ENCODE results near the gene PEX19. TPM values are rescaled to one million over a fixed set of nuclear protein-coding genes. Genes with fewer than 3 reads are reported as not detected.

The PEX19 gene
- total RNA-seq, 1 donor from 2014 or later, result 21.6 TPM

- no peak for DNase-seq (ENCODE audit: low read depth)
- TF ChIP-seq CTCF (conservative IDR thresholded peaks at IDR 0.05; ENCODE audit: low read depth, low read length), result no peak
- peak overlapping the region; percentile 91 for H3K4me3 ChIP-seq (ENCODE audit: low read depth, low read length)
Observed at GRCh38 chr1:160261556-160261892, 23.4 kb downstream of the PEX19 start.

DNA sequence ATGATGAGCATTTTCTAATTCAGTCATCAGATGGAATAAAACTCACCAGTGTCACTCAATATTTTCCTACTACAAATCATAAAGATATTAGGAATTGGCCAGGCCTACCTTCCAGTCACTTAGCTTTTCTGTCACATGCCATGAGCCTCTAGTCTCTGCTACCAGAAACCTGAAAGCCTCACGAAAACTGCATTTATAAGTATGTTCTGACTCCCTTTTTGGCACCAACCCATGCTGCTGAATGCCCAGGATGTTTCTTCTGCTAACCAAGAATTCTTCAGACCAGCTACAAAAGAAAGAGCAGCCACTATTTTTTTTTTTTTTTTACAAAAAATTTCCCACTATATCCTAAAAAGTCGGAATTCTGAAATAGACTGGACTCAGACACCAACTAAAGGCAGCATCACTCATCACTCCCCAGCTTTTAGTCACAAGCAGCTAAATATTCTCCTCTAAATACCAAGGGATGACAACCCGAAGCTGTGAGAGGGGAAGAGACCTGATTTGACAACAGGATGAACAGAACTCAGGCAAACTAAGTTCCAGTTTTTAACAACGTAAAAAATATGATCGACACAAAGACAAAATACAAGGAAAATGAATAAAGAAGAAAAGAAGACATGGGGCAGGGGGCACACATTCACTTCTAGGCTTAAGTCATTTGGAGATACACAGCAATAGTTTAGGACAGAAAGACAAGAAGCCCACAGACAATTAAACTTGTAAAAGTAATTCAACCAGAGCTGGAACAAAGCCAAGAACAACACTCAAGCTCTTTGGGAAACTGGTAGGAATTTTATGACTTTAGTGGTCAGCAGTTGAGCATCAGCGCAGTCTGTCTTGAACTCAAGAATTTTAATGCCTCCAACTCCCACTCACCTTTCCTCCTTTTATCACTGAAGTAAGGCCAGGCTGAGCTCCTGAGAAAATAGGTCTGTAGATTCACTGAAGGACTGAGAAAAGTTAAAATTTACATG lies 24.2 kb downstream of the PEX19 start:
- TF ChIP-seq CTCF (conservative IDR thresholded peaks at IDR 0.05; ENCODE audit: low read depth, low read length), result no peak
- DNase-seq (ENCODE audit: low read depth), result peak; percentile 73
- H3K4me3 ChIP-seq (ENCODE audit: low read depth, low read length), result peak overlapping the region; percentile 91

- no peak for DNase-seq (ENCODE audit: low read depth)
- no peak overlapping the region for H3K4me3 ChIP-seq (ENCODE audit: low read depth, low read length)
- TF ChIP-seq CTCF (conservative IDR thresholded peaks at IDR 0.05; ENCODE audit: low read depth, low read length), result no peak
Observed at GRCh38 chr1:160258177-160258798, 26.6 kb downstream of the PEX19 start.

DNA sequence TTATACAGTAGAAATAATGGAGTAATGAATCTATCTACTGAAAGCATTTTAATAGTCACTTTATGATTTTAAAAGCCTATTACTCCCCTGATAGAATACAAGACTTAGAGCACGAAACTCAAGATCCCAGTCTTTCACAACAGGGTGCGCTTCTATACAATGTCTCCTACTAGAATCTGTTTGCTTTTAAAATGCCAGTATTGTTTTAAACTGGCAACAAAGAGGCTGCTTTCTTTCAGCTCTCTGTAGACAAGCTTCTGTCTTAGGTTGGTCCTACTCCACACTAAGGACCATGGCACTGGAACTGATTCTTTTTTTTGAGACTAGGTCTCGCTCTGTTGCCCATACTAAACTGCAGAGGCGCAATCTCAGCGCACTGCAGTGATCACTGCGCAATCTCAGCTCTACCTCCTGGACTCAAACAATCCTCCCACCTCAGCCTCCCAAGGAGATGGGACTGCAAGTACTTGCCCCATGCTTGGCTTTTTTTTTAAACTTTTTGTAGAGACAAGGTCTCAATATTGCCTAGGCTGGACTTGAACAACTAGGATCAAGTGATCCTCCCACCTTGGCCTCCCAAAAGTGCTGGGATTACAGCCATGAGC lies 27.4 kb downstream of the PEX19 start:
- H3K4me3 ChIP-seq (ENCODE audit: low read depth, low read length), result no peak overlapping the region
- TF ChIP-seq CTCF (conservative IDR thresholded peaks at IDR 0.05; ENCODE audit: low read depth, low read length), result no peak
- no peak for DNase-seq (ENCODE audit: low read depth)

GRCh38 chr1:160256396-160257046 lies 28.4 kb downstream of the PEX19 start:
- TF ChIP-seq CTCF (conservative IDR thresholded peaks at IDR 0.05; ENCODE audit: low read depth, low read length), result no peak
- no peak overlapping the region for H3K4me3 ChIP-seq (ENCODE audit: low read depth, low read length)
- DNase-seq (ENCODE audit: low read depth), result no peak

DNA sequence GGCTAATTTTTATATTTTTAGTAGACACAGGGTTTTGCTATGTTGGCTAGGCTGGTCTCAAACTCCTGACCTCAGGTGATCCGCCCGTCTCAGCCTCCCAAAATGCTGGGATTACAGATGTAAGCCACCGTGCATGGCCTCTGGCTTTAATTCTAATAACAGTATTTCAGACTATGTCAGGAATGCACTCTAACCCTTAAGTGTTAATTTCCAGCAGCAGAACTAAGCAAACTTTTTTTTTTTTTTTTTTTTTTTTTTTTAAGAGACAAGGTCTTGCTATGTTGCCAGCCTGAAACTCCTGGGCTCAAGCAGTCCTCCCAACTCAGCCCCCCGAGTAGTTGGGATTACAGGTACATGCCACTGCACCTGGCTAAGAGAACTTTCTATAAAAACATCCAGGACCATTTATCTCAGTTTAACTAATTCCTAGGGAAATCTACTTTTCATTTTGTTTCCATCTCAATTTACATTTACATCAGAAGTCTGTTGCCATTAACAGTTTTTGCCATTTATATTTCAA lies 29.1 kb downstream of the PEX19 start:
- no peak for TF ChIP-seq CTCF (conservative IDR thresholded peaks at IDR 0.05; ENCODE audit: low read depth, low read length)
- no peak for DNase-seq (ENCODE audit: low read depth)
- no peak overlapping the region for H3K4me3 ChIP-seq (ENCODE audit: low read depth, low read length)
